Posterior cingulate gyrus (tissue), 11 donors: ENCODE results near the gene CGREF1.

Experiments used
- DNase-seq, 10 donors: peaks; one replicate each; pipeline versions ENCODE4 v3.0.0 to v3.0.0-alpha.2; 2020 to 2021; ENCODE audit warnings: mixed read lengths in 3 of 10
- intact Hi-C: fragments of 100-400 bp; cut with DNase I; formaldehyde crosslinking; loops from one replicate; pipeline ENCODE4 v1.15.1; 2023

The CGREF1 gene, protein sequence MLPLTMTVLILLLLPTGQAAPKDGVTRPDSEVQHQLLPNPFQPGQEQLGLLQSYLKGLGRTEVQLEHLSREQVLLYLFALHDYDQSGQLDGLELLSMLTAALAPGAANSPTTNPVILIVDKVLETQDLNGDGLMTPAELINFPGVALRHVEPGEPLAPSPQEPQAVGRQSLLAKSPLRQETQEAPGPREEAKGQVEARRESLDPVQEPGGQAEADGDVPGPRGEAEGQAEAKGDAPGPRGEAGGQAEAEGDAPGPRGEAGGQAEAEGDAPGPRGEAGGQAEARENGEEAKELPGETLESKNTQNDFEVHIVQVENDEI

DNA sequence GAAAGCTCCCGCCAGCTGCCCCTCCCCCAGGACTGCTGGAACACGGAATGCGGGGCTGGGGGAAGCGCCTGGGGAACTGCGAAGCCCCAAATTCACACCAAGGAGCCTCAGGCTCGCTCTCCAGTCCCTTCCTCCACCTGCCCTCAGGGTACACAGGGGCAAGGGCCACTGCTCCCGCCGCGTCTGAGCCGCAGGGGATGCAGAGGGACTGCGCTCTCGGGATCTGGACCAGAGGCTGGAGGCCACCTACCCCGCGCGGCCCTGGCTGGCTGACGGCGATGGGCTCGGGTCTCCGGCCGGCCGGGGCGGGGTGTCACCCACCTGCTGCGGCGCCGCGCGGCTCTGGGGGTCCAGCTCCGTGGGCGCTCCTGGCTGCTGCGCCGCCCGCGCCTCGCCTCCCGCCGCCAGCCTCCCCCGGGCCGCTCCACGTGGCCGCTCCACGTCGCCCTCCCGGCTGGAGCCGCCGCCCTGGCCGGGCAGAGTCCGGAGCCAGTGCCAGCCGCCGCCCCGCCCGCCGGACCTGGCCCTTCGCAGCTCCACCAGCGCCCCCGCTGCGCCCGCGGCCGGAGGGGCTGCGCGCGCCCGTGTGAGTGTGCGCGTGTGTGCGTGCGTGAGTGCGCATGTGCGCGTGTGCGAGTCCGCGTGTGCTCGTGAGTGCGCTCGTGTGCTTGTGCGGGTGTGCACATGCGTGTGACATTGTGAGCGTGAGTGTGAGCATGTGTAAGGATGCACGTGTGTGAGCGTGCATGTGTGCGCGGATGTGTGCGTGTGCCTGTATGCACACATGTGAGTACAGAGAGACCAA is at the start of gene CGREF1:
TSS of gene CGREF1 (minus strand) at position 604 of the 805 bp plus-strand sequence. CDS start 14,762 bp downstream, outside the sequence.
- intact Hi-C loops: no loop called here

DNA sequence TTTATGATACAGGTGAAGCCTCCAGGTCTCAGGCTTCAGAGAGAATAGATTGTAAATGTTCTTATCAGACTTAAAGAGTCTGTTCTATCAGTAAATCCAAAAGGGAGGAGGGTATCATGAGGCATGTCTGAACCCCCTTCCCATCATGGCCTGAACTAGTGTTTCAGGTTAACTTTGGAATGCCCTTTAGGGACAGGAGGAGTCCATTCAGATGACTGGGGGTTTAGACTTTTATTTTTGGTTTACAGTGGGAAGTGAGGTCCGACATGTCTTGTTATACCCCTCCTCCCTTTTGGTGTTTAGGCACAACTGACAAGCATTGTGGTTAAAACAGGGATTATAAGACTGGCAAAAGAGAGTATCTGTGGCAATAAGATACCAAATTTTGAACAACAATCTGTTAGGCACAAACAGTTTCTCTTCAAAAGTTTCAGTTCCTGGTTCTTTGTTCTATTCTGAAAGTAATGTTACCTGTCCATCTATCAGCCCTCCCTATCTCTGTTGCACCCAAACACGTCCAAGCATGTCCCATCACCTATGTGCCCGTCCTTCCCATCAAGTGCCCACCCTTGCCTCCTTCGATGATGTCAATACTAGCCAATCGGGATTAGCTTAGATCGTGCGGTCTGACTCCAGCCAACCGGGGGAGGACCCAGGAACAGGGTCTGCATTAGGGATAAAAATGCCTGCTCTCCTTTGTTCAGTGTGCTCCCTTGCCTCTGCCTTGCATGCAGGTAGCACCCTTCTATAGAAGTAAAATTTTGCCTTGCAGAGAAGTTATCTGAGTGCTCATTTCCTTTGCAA is 46.2 kb upstream of the CGREF1 start:
- DNase-seq: no peak

More for the DNA sequence above, at the start of gene CGREF1:
- DNase-seq: peak in 4 of 10 donors; percentile 30 to 89 (median 68)

DNA sequence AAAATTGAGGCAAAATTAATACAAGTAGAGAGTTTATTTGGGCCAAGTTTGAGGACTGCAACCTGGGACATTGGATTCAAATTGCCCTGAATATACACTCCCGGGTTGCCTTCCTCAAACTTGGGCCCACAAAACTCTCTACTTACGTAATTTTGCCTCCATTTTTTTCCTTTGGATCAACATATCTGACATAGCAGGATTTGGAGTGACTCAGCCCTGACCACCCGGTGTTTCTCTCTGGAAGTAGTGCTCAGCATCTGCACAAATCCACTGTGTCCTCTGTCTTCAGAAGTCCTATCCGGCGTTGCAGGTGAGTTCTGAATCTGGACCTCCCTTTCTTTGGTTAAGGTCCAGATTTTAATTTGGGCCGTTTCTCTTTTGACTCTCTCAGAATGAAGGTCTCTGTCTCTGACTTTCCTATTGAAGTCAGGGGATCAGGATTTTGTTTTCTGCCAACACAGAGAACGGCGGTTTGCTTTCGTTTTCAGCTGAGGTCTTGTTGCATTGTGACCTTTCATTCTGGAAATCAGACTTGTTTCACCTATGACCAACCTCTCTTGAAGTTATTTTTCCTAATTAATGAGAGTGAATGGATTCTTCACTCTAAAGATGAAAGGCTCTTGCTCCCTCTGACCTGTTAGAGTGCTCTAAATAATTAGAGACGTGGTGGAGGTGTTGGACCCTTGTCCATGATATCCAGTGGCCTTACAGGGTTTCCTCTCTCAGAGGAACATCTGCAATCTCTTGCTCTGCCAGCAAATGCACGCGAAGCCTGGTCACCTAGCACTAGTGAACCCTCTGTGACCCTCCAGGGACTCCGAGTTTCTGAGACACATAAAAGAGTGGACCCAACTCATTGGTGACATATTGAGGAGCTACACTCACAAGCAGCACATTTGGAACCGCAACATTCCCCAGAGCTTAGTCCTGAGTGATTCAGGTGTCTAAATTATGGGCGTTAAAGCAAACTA is 43.5 kb upstream of the CGREF1 start:
- intact Hi-C loops: no loop called here
- no peak for DNase-seq

More for the DNA sequence above, 46.2 kb upstream of the CGREF1 start:
- intact Hi-C loops: no loop called here

DNA sequence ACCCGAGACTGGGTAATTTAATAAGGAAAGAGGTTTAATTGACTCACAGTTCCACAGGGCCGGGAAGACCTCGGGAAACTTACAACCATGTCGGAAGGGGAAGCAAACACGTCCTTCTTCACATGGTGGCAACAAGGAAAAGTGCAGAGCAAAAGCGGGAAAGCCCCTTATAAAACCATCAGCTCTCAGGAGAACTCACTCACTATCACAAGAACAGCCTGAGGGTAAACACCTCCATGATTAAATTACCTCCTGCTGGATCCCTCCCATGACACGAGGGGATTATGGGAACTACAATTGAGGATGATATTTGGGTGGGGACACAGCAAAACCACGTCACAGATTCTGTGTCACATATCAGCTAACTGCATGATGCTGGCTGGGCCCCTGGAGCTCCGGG is 41.3 kb upstream of the CGREF1 start:
- intact Hi-C loops: no loop called here
- DNase-seq: no peak

DNA sequence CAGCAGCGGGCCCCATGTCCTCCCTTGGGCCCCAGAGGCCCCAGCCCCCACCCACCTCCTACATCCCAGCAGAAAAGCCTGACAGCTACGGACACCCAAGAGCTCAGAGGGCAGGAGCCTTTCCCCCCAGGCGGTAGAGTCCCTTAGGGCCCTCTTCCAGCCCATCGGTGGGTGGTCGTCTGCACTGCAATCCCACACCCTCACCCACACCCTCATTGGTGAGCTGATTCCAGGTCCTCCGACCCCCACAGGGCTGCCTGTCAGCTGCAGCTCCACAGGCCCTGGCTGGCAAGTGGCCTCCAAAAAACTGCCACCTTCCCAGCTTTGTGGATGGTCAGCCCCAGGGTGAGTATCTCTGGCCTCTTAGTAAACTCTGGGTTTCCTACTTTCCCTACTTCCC is 40.3 kb upstream of the CGREF1 start:
- no peak for DNase-seq
- intact Hi-C loops: no loop called here

DNA sequence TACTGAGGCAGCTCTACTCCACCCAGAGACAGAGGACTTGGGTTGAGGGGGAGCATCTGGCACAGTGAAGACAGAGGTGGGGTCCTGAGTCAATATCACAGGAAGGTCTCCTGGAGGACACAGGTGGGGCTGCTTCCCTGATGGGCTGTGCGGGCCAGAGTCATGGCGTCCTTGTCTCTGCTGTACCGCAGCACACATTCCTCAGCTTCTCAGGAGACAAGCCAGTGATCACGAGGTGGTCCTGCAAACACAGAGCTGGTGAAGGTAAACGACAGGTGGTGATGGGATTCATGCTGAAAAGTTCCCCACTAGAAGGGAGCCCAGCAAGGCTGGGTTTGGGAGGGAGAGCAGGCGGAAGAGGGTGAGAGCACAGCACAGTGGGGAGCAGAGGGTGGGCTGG is 39.5 kb upstream of the CGREF1 start:
- no peak for DNase-seq
- intact Hi-C loops: no loop called here

DNA sequence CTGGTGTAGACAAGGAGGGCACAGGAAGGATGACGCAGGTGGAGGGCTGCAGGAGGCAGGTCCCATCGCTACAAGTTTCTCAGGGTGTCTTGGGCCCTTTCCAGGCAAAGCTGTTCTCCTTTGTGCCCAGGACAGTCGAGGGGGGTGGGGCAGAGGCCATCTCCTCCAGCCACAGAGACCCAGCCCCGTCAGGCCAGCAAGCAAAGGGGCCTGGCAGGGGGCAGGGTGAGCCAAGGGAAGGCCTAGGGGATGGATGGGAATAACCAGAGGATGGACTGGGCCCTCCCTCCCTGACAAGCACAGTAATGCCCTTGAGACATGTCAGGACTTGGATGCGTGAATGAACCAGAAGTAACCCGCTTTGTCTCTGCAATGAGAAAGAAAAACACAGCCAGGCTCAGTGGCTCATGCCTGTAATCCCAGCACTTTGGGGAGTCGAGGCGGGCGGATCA is 36.2 kb upstream of the CGREF1 start:
- intact Hi-C loops: no loop called here
- DNase-seq: no peak

DNA sequence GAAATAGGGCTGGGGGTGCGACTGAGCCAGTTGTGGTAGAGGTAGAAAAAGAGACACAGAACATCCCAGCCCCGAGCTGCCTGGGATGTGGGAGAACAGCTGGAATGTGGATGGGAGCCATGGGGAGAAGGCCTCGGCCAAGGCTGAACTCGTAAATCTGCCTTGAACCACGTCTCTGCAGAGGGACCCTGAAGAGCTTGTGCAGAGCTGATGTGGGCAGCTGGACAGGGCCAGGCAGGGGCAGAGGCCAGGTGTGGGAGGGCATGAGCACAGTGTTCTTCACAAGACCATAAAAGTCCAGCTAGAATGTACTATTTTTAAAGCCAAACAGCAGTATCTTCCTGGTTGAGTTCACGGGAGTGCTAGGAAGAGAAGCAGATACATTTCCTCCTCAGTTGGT is 35.6 kb upstream of the CGREF1 start:
- DNase-seq: no peak
- intact Hi-C loops: no loop called here

DNA sequence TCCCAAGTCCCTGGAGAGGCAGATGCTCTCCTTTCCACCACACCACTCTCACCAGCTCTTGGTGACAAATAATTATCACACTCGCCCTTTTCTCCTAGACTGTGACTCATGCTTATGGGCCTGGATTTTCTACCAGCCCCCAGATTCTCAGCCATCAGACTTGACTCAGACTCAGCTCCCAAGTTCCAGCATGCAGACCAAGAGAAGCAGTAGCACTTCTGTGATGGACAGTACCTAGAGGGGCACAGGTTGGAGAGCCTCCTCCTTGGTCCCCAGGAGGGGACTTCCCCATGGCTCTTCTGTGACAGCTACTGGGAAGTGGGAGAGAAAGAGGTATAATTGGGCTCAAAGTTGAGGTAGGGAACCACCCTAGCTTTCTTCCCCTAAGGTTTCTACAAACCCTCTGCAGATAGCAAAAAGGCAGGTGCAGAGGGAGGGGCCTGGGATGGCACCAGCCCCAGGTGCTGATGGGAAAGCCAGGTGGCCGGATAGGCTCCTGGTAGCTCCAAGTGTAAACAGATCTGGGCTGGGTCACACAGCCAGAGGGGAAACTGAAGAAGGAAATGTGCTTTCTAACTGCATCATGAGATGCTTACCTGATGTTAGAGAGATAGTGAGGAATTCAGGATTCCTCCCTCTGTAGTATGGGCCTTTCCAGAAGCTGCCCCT is 34.0 kb upstream of the CGREF1 start:
- peak in 1 of 10 donors; percentile 26 for DNase-seq
- intact Hi-C loops: no loop called here

DNA sequence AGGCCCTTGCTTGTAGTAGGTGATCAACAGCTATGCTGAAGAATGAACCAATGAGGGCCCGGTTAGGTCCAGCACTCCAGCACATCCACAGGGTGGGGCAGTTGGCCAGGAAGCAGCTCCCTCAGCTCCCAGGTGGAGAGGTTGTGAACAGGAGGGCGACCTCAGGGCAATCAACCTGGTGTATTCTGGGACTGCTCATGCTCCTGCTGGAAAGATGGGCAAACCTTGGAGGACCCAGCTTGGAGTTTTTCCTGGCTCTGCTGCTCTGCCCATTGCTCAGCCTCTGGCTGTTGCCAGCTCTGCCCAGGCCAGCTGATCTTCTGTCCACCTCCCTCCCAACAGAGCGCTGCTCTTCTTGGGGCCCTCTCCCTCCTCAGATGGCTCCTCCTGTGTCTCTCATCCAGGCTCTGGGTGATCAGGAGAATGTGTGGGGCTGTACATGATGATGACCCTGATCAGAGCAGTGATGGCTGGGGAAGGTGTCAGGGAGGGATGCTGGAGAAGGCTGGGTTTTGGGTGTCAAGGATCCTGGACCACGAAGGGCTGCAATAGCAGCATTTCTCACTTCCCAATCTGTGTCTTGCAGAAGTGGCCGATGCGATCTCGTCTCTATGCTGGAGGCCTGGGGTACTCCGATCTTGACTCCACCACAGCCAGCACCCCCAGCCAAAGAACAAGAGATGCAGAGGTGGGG is 33.3 kb upstream of the CGREF1 start:
- intact Hi-C loops: no loop called here
- peak in 1 of 10 donors; percentile 24 for DNase-seq

DNA sequence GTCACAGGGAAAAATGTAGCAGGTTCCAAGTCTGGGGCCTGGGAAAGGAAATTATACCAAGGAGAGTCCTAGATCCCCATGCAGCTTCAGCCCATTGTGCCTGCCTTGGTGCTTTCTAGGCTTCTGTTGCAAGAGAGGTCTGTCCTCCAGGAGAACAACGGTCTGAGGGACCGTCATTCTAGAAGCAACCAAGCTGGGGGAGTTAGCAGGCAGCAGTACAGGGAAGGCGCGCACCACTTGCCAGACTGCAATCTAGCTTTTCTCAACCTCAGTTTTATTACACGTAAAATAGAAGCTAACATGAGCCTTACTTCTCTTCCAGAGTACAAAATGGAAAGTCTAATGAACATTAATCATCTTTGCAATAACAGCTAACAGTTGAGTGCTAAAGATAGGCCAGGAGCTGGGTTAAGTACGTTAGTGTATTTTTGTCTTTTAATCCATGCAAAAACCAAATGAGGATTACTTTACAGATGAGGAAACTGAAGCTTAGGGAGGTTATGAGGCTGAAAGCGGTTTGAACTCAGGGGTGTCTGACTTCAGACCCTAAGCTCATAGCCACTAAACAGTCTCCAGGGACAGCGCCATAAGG is 31.8 kb upstream of the CGREF1 start:
- intact Hi-C loops: no loop called here
- no peak for DNase-seq

DNA sequence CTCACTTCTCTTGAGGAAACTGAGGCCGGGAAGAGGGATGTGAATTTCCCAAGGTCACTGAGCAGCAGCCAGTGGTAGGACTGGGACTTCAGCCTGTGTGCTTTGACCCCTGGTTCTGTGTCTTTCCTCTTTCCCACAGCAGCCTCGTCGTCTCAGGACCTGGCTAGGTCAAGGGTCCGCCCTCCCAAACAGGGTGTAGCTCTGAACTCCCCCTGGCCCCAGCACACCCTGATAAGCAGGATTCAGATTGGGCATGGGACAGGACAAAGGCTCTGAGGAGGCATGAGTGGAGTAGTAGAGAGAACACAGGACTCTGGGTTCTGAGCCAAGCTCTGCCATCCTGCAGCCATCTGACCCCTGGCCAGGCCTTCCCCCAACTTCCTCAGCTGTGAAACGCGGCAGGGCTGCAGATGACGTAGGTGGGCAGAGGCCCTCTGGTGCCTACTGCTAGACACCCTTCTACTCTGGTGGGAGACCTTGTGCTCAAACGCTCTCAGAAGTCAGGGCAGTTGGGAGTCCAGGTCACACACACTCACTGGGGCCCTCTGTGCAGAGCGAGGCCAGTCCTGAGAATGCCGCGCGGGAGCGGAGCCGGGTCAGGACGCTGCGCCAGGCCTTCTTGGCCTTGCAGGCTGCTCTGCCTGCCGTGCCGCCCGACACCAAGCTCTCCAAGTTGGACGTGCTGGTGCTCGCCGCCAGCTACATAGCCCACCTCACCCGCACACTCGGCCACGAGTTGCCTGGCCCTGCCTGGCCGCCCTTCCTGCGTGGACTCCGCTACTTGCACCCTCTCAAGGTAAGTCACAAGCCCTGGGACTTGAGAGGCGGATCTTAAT is 30.9 kb upstream of the CGREF1 start:
- intact Hi-C loops: no loop called here
- no peak for DNase-seq

DNA sequence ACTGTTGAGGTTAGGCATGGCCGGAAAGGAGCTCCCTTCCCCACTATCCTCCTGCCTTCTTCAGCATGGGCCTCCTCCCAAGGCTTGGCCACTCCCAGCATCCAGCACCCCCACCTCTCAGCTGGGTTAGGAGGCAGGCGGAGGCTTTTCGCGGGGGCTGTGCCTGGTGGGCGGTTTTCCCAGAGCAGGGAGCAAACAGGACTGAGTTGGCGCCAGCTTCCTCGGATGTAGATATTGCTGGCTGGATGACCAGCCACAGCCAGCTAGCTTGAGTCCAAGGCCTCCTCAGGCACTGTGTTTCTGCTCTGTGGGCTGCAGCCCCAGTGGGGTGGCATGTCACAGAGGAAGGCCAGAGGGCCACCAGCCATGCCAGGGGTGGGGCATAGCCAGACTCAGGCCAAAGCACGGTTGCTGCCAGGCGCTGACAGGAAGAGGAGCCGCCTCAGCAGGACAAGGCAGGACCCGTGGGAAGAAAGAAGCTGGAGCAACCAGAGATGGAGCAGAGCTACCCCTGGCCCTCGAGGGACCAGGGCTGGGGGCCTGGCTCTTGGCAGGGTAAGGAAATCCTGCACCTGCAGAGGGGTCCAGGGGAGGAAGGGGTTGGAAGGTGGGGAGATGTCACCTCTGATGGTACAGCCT is 30.0 kb upstream of the CGREF1 start, which contains the start of gene TCF23:
TSS of gene TCF23 (plus strand) at position 204 of the 639 bp plus-strand sequence. CDS start at position 334, 130 bp downstream.
- intact Hi-C loops: no loop called here
- DNase-seq: no peak

DNA sequence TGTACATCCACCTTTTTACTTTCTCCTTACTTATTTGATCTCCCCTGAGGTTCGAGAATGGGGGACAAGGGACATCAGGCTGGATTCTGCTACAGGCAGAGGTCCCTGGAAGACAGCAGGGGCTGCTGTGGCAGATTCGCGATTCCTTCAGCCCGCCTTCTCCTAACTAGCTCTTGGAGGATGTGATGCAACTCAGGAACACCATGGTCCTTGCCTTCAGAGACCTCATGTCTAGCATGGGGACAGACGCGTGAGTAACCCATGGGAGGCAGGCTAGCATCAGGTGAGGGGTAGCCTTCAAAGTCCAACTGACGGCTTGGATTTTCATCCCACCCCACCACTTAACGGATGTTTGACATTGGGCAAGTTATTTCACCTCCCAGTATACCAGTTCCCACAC is 29.0 kb upstream of the CGREF1 start:
- no peak for DNase-seq
- intact Hi-C loops: no loop called here

DNA sequence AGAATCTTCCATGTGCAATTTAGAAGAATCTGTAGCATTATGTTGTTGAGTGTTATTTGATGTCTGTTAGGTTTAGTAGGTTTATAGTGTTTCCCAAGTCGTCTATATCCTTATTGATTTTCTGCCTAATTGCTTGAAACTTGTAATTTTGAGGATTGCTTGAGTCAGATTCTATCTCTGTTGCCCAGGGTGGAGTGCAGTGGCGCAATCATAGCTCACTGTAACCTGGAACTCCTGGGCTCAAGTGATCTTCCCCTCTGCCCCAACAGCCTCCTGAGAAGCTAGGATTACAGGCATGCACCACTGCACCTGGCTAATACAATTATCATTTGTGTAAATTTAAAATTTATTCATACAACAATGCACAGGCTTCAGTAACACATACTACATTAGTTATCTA is 26.8 kb upstream of the CGREF1 start:
- no peak for DNase-seq
- intact Hi-C loops: no loop called here

DNA sequence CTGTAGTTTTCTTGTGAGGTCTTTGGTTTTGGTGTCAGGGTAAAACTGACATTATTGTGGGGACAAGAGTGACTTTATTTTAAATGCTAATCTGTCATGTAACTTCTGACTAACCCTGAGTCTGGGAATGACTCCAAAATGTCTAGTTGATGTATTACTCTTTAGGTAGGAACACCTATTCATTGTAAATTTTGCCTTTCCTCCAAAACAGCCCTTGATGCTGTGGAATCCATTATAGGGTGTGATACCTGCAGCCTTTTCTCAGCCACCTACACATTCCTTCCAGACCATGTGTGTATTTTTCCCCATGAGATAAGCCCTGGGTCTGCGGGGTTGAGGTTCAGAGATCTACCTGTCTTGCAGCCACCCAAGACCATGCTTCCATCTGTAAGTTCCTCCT is 24.4 kb upstream of the CGREF1 start:
- DNase-seq: no peak
- intact Hi-C loops: no loop called here

DNA sequence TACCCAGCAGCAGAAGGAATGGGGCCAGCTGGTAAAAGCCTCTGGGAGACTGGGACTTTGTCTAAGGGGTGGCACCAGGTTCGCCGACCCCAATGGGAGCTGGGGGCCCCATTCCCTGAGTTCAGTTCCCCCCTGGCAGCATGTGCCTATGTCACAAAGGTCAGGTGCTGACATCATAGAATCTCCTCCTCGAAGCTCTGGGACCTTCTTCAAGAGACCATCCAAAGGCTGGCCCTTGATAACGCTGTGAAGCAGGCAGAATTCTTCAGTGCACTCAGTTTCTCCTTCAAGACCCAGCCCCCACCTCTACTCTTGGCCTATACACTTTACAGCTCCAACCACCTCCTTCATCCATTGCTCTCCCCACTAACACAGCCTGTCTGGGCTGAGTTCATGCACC is 20.4 kb upstream of the CGREF1 start, which contains the start of gene PRR30:
TSS of gene PRR30 (minus strand) at position 101 of the 400 bp plus-strand sequence. CDS start 1,081 bp downstream, outside the sequence.
- intact Hi-C loops: no loop called here
- DNase-seq: no peak
